ENCODE results near the gene CDKN1B. TPM values are rescaled to one million over a fixed set of nuclear protein-coding genes. Genes with fewer than 3 reads are reported as not detected.
A peak's percentile ranks its signal among the peaks of the same experiment; 100 is the strongest.

CDKN1B gene
- total and polyA plus RNA-seq, 2 experiments from 2014 or later: 9.3 to 27.9 TPM

DNA sequence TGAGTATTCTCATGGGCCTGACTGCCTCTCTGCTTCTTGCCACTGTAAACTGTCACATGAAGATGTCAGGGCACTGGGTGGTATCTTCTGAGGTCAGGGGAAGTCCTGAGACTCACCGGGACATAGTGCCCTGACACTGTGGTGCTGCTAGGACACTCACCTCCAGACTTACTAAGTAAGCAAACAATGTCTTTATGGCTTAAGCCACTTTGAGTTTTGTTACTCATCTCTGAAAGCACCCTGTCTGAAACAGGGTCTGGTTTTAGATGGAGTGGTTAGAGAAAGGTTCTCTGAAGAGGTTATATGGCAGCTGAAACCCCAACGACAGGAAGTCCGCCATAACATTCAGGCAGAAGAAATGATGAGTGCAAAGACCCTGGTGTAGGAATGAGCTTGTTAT, 43.9 kb upstream of the CDKN1B start (continued):
- TF ChIP-seq, protein P1, sequence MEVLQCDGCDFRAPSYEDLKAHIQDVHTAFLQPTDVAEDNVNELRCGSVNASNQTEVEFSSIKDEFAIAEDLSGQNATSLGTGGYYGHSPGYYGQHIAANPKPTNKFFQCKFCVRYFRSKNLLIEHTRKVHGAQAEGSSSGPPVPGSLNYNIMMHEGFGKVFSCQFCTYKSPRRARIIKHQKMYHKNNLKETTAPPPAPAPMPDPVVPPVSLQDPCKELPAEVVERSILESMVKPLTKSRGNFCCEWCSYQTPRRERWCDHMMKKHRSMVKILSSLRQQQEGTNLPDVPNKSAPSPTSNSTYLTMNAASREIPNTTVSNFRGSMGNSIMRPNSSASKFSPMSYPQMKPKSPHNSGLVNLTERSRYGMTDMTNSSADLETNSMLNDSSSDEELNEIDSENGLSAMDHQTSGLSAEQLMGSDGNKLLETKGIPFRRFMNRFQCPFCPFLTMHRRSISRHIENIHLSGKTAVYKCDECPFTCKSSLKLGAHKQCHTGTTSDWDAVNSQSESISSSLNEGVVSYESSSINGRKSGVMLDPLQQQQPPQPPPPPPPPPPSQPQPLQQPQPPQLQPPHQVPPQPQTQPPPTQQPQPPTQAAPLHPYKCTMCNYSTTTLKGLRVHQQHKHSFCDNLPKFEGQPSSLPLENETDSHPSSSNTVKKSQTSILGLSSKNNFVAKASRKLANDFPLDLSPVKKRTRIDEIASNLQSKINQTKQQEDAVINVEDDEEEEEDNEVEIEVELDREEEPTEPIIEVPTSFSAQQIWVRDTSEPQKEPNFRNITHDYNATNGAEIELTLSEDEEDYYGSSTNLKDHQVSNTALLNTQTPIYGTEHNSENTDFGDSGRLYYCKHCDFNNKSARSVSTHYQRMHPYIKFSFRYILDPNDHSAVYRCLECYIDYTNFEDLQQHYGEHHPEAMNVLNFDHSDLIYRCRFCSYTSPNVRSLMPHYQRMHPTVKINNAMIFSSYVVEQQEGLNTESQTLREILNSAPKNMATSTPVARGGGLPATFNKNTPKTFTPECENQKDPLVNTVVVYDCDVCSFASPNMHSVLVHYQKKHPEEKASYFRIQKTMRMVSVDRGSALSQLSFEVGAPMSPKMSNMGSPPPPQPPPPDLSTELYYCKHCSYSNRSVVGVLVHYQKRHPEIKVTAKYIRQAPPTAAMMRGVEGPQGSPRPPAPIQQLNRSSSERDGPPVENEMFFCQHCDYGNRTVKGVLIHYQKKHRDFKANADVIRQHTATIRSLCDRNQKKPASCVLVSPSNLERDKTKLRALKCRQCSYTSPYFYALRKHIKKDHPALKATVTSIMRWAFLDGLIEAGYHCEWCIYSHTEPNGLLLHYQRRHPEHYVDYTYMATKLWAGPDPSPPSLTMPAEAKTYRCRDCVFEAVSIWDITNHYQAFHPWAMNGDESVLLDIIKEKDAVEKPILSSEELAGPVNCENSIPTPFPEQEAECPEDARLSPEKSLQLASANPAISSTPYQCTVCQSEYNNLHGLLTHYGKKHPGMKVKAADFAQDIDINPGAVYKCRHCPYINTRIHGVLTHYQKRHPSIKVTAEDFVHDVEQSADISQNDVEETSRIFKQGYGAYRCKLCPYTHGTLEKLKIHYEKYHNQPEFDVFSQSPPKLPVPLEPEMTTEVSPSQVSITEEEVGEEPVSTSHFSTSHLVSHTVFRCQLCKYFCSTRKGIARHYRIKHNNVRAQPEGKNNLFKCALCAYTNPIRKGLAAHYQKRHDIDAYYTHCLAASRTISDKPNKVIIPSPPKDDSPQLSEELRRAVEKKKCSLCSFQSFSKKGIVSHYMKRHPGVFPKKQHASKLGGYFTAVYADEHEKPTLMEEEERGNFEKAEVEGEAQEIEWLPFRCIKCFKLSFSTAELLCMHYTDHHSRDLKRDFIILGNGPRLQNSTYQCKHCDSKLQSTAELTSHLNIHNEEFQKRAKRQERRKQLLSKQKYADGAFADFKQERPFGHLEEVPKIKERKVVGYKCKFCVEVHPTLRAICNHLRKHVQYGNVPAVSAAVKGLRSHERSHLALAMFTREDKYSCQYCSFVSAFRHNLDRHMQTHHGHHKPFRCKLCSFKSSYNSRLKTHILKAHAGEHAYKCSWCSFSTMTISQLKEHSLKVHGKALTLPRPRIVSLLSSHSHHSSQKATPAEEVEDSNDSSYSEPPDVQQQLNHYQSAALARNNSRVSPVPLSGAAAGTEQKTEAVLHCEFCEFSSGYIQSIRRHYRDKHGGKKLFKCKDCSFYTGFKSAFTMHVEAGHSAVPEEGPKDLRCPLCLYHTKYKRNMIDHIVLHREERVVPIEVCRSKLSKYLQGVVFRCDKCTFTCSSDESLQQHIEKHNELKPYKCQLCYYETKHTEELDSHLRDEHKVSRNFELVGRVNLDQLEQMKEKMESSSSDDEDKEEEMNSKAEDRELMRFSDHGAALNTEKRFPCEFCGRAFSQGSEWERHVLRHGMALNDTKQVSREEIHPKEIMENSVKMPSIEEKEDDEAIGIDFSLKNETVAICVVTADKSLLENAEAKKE (CRISPR knock-in tag; IDR thresholded peaks at IDR 0.05): no peak
- TF ChIP-seq JUNB (IDR thresholded peaks at IDR 0.05; ENCODE audit: unreplicated experiment) (no peak), ZNF114 (CRISPR knock-in tag; IDR thresholded peaks at IDR 0.05) (no peak), STAT1 (IDR thresholded peaks at IDR 0.05; ENCODE audit: unreplicated experiment) (no peak), POLR2AphosphoS5 (IDR thresholded peaks at IDR 0.05; ENCODE audit: low read depth) (no peak), ETS1 (IDR thresholded peaks at IDR 0.05) (no peak), EZH2 (IDR thresholded peaks at IDR 0.05; ENCODE audit: low read depth, unreplicated experiment) (no peak), NANOG (IDR thresholded peaks at IDR 0.05; ENCODE audit: borderline replicate concordance) (no peak)

DNA sequence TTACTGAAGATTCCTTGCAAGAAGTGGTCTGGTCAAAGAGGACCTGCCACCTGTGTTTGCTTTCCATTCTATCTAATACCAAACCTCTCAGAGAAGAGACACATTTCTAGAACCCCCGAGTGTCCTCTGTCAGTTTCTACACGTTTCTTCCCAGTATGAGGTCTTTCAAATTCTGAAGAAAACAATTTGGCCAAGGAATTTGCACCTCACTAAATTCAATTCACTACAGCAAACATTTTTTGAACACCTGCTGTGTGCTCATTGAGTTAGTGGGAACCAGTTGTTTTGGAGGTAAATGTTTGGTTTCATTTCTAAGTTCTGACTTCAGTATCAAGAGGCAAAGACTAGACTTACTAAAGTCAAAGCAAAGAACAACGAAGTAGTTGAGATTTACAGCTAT, 40.6 kb upstream of the CDKN1B start:
- peak overlapping the region; percentile 24 for H3K4me3 Mint-ChIP-seq
- Histone ChIP-seq H3F3A (replicated peaks; ENCODE audit: low read depth) (0 out of 2 replicates have a peak, but pooled peaks cover 3% of the 10 kb centered on the region), H3K4me1 (ENCODE audit: insufficient read depth) (peaks cover 12% of the 10 kb centered on the region; the same call in 1 of the 2 replicates), H3K9me2 (ENCODE audit: insufficient read depth) (no peaks in the 10 kb centered on the region), H4K20me1 (replicated peaks; ENCODE audit: insufficient read depth) (peaks cover 14% of the 10 kb centered on the region), H2AFZ (no peak overlapping the region), H3K4me2 (no peak overlapping the region; the same call in 1 of the 2 replicates), H3K27ac (ENCODE audit: low read depth) (no peak overlapping the region), H3K36me3 (ENCODE audit: insufficient read depth) (no peaks in the 10 kb centered on the region), H3K27me3 (ENCODE audit: insufficient read depth) (peaks cover 65% of the 10 kb centered on the region), H3K4me3 (no peak overlapping the region), H3K79me2 (replicated peaks; ENCODE audit: insufficient read depth) (no peaks in the 10 kb centered on the region; the same call in 1 of the 2 replicates)
- DNase-seq (ENCODE audit: low spot score) (peak; percentile 90), ATAC-seq (peak; percentile 74)
- H3K27me3 Mint-ChIP-seq (ENCODE audit: insufficient read depth, low read depth, poor library complexity): peaks cover 64% of the 10 kb centered on the region
- peaks cover 11% of the 10 kb centered on the region for H3K36me3 Mint-ChIP-seq (ENCODE audit: low read depth)
- no peaks in the 10 kb centered on the region for H3K9me3 Mint-ChIP-seq
- no peak overlapping the region for H3K27ac Mint-ChIP-seq
- H3K4me1 Mint-ChIP-seq: peaks cover 21% of the 10 kb centered on the region
- TF ChIP-seq, protein P1 (CRISPR knock-in tag; IDR thresholded peaks at IDR 0.05): peak; percentile 65; the same call in 1 of the 2 replicates
- TF ChIP-seq STAT1 (IDR thresholded peaks at IDR 0.05; ENCODE audit: unreplicated experiment) (no peak), CREB1 (CRISPR knock-in tag; IDR thresholded peaks at IDR 0.05; ENCODE audit: low read depth) (peak; percentile 35; the same call in 1 of the 2 replicates)

All from GM23338 (cell line).